Adrenal gland (tissue), 12 donors: ENCODE measurements around the gene ZC3H18. TPM values are rescaled to one million over a fixed set of nuclear protein-coding genes. Genes with fewer than 3 reads are reported as not detected.

Experiments used
- DNase-seq, 7 donors: peaks; one replicate each; pipeline ENCODE4 v3.0.0-alpha.2; 2019 to 2020
- H3K27ac ChIP-seq, 5 donors: fragments of 200-600 bp; sonication (generic) in 4 of 5; 1 replicate in 3 of 5; 2 replicates in 2 of 5; pipeline versions ENCODE4 v1.5.1 to v1.8.0; 2016 to 2020; ENCODE audit warnings: mild to moderate bottlenecking in 1 of 5
- H3K27me3 ChIP-seq: fragments of 200-600 bp; 2 replicates; pipeline ENCODE4 v1.8.0; 2021
- H3K36me3 ChIP-seq, 2 donors: fragments of 200-600 bp; replicated peaks in 1 of 2; 1 replicate in 1 of 2; 2 replicates in 1 of 2; pipeline versions ENCODE4 v1.5.1 to v1.8.0; 2018 to 2022
- H3K4me1 ChIP-seq, 2 donors: fragments of 200-600 bp; replicated peaks in 1 of 2; 1 replicate in 1 of 2; 2 replicates in 1 of 2; pipeline versions ENCODE4 v1.5.1 to v1.8.0; 2018 to 2021
- H3K4me3 ChIP-seq, 4 donors: fragments of 200-600 bp; sonication (generic) in 3 of 4; one replicate each; pipeline ENCODE4 v1.5.1; 2016 to 2018
- H3K9me3 ChIP-seq, 3 donors: fragments of 200-600 bp; sonication (generic) in 1 of 3; replicated peaks in 1 of 3; 1 replicate in 2 of 3; 2 replicates in 1 of 3; pipeline versions ENCODE4 v1.5.1 to v1.8.0; 2016 to 2021
- POLR2A ChIP-seq, 2 donors: fragments of 450-650 bp; IDR thresholded peaks; one replicate each; pipeline ENCODE4 v1.6.1; 2017; ENCODE audit warnings: antibody characterized with exemption in 2 of 2, mild to moderate bottlenecking in 2 of 2, moderate library complexity in 1 of 2
- WGBS, 4 donors: extraction: QIAGEN DNeasy Blood & Tissue Kit in 2 of 4; methylation state at CpG; one replicate each; pipeline versions ENCODE4 v1.1.5 to v1.1.7; 2013 to 2017; 5-methylcytosine and 5-hydroxymethylcytosine counted together
- intact Hi-C, 2 donors: fragments of 100-400 bp; cut with DNase I; formaldehyde crosslinking; loops; one replicate each; pipeline versions ENCODE4 v1.14.1 to v1.15.0; 2022 to 2023
- polyA plus RNA-seq, 3 donors: library from polyadenylated mRNA; stranded (reverse); fragments of 200-250 nt in 2 of 3; fragments of 350-450 nt in 1 of 3; fragmentation: Illumina TruSeq in 1 of 3; extraction: RNeasy Lipid Tissue Mini Kit (QIAGEN cat#74804) in 1 of 3; gene quantifications; one replicate each; pipeline ENCODE4 v1.2.3, GENCODE V29; 2013 to 2014
- total RNA-seq, 9 donors: library from RNA; depleted of rRNA in 4 of 9; stranded (reverse); fragments of >200 nt in 4 of 9; fragments of 120-200 nt in 1 of 9; fragmentation: NEBNext Ultra II Directional in 1 of 9; extraction: Animal tissue kit (Norgen Biotek cat#: 25700) in 1 of 9; gene quantifications; one replicate each; pipeline versions ENCODE4 v1.1.0 to v1.2.4, GENCODE V29; 2013 to 2023
- TF ChIP-seq, protein P1 (sequence below), 6 experiments: fragments of 450-650 bp in 4 of 6; fragments of 200-600 bp in 2 of 6; sonication (generic) in 1 of 6; IDR thresholded peaks; 1 replicate in 5 of 6; 2 replicates in 1 of 6; pipeline versions ENCODE4 v1.5.1 to v1.8.0; 2016 to 2021; ENCODE audit warnings: antibody characterized with exemption in 6 of 6, mild to moderate bottlenecking in 2 of 6, moderate library complexity in 1 of 6
- donor health status: healthy with polysubstance abuse.
- donor health status: Bipolar disorder and iron deficiency.
- donor health status: DM: yes; HTN: yes; CAD: no.
- donor health status: DM: no; HTN: no; CAD: no.
- donor health status: DM: no; HTN: no; CAD: no.
- donor health status: DM: yes; HTN: yes; CAD: no.

The ZC3H18 gene
- total and polyA plus RNA-seq, 12 donors: 6.1 to 49.1 (median 22.9) TPM

DNA sequence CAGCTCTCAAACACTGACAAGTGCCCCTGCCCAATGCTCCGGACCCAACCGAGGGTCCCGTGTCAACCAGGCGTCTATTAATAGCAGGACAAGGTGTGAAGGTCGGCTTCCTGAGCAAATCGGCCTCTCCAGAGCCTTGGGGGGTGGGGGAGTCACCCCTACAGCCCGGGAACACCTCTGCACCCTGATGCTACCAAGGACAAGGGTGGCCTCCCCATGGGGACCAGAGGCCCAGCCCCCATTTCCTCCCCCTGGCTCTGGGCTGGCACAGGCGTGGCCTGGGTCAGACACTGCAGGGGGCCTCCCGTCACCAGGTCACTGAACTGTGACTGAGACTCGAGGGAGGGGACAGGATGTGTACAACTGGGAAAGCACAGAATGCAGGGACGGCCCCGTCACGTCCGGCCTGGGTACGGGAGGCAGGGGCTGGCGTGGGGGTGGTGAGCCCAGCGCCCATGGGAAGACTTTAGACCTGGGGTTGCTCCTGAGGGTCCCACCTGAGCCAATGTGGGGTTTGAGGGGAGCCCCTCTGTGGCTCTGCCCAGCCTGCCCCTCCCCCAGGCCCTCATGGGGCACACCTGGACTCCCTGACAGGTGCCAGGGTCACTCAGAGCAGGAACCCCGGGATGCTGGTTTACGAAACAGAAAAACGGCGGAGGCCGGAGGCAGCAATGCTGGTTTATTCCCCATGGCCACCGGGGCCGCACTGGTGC lies 81.2 kb downstream of the ZC3H18 start:
- Histone ChIP-seq H3K36me3 (peaks cover 0 to 13% of the 10 kb centered on the region in 2 donors), H3K4me1 (peaks cover 0 to 12% of the 10 kb centered on the region in 2 donors), H3K9me3 (no peaks in the 10 kb centered on the region), H3K27me3 (no peaks in the 10 kb centered on the region), H3K27ac (peak overlapping the region in 3 of 5 donors; percentile 52 to 90 (median 74)), H3K4me3 (peak overlapping the region in 2 of 4 donors; percentile 30 to 69)
- TF ChIP-seq, protein P1, sequence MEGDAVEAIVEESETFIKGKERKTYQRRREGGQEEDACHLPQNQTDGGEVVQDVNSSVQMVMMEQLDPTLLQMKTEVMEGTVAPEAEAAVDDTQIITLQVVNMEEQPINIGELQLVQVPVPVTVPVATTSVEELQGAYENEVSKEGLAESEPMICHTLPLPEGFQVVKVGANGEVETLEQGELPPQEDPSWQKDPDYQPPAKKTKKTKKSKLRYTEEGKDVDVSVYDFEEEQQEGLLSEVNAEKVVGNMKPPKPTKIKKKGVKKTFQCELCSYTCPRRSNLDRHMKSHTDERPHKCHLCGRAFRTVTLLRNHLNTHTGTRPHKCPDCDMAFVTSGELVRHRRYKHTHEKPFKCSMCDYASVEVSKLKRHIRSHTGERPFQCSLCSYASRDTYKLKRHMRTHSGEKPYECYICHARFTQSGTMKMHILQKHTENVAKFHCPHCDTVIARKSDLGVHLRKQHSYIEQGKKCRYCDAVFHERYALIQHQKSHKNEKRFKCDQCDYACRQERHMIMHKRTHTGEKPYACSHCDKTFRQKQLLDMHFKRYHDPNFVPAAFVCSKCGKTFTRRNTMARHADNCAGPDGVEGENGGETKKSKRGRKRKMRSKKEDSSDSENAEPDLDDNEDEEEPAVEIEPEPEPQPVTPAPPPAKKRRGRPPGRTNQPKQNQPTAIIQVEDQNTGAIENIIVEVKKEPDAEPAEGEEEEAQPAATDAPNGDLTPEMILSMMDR (IDR thresholded peaks at IDR 0.05): no peak
- no peak for TF ChIP-seq POLR2A (IDR thresholded peaks at IDR 0.05)
- intact Hi-C loops: no loop called here
- 41 to 86% (median 45%) methylated on average over 8 to 24 of the region's 24 CpGs for WGBS, 4 donors
- peak; percentile 43 to 81 (median 56) for DNase-seq

- WGBS, 4 donors: 89 to 98% (median 91%) methylated on average over 8 to 29 of the region's 29 CpGs
- intact Hi-C loops: no loop called here
- no peaks in the 10 kb centered on the region for H3K27me3 ChIP-seq
Observed at GRCh38 chr16:88651989-88652761, 82.0 kb downstream of the ZC3H18 start.

DNA sequence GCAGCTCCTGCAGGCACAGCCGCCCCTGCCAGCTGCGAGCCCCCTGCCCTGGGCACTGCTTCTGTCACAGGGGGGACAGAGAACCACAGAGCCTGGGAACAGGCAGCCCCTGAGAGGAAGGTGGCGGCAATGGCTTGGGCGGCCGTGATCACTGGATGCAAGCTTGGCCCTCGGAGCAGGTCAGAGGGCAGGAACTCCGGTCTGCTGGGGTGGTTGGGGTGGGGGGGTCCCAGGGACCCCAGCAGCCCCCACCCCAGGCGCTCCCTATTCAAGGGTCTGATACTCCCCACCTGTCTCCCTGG lies 82.5 kb downstream of the ZC3H18 start:
- H3K36me3 ChIP-seq: peaks cover 0 to 13% of the 10 kb centered on the region in 2 donors

More at GRCh38 chr16:88651989-88652761, 82.0 kb downstream of the ZC3H18 start:
- Histone ChIP-seq H3K36me3 (peaks cover 0 to 13% of the 10 kb centered on the region in 2 donors), H3K27ac (peak overlapping the region in 2 of 5 donors; percentile 74 to 90), H3K9me3 (no peaks in the 10 kb centered on the region), H3K4me1 (peaks cover 0 to 12% of the 10 kb centered on the region in 2 donors), H3K4me3 (no peak overlapping the region)
- DNase-seq: no peak
- no peak for TF ChIP-seq POLR2A (IDR thresholded peaks at IDR 0.05)
- TF ChIP-seq, protein P1 (IDR thresholded peaks at IDR 0.05): no peak

GRCh38 chr16:88653101-88653500 lies 82.9 kb downstream of the ZC3H18 start:
- Histone ChIP-seq H3K27ac (no peak overlapping the region), H3K4me3 (no peak overlapping the region), H3K4me1 (peaks cover 0 to 12% of the 10 kb centered on the region in 2 donors), H3K9me3 (no peaks in the 10 kb centered on the region), H3K27me3 (no peaks in the 10 kb centered on the region), H3K36me3 (peaks cover 0 to 13% of the 10 kb centered on the region in 2 donors)
- DNase-seq: no peak
- intact Hi-C loops: no loop called here
- no peak for TF ChIP-seq POLR2A (IDR thresholded peaks at IDR 0.05)
- TF ChIP-seq, protein P1 (IDR thresholded peaks at IDR 0.05): no peak
- WGBS, 4 donors: 85 to 92% (median 88%) methylated on average over 7 to 13 of the region's 13 CpGs

More for the DNA sequence above, 82.5 kb downstream of the ZC3H18 start:
- intact Hi-C loops: no loop called here
- no peak for DNase-seq
- H3K4me1 ChIP-seq: peaks cover 0 to 12% of the 10 kb centered on the region in 2 donors
- no peaks in the 10 kb centered on the region for H3K9me3 ChIP-seq
- no peak for TF ChIP-seq POLR2A (IDR thresholded peaks at IDR 0.05)
- TF ChIP-seq, protein P1 (IDR thresholded peaks at IDR 0.05): no peak
- 85 to 94% (median 92%) methylated on average over 2 to 8 of the region's 8 CpGs for WGBS, 4 donors
- no peak overlapping the region for H3K27ac ChIP-seq
- no peaks in the 10 kb centered on the region for H3K27me3 ChIP-seq
- H3K4me3 ChIP-seq: no peak overlapping the region
